HepG2 (cell line): ENCODE measurements around the gene SEC16A. TPM values are rescaled to one million over a fixed set of nuclear protein-coding genes. Genes with fewer than 3 reads are reported as not detected.

Experiments used
- ATF4 ChIP-seq, 2 experiments: fragments of 450-650 bp in 1 of 2; sonication (generic) in 1 of 2; formaldehyde crosslinking; IDR thresholded peaks; 2 replicates each; pipeline versions ENCODE4 v1.5.0 to v1.8.0; 2020 to 2022; ENCODE audit warnings: mild to moderate bottlenecking in 1 of 2, missing genetic modification reagents in 1 of 2
- CEBPG ChIP-seq: IDR thresholded peaks from 2 replicates; pipeline ENCODE4 v1.6.1; 2016
- CHCHD3 ChIP-seq: sonication (generic); formaldehyde crosslinking; IDR thresholded peaks from 2 replicates; pipeline ENCODE4 v1.8.0; 2022; ENCODE audit warnings: mild to moderate bottlenecking, missing genetic modification reagents, moderate library complexity
- HOXA3 ChIP-seq: sonication (generic); formaldehyde crosslinking; IDR thresholded peaks from 2 replicates; pipeline ENCODE4 v1.5.0; 2020; ENCODE audit warnings: missing genetic modification reagents
- HOXA5 ChIP-seq: sonication (generic); formaldehyde crosslinking; IDR thresholded peaks from 2 replicates; pipeline ENCODE4 v1.4.0; 2020; ENCODE audit warnings: missing genetic modification reagents
- KDM1A ChIP-seq: IDR thresholded peaks from 2 replicates; pipeline ENCODE4 v1.6.1; 2016; ENCODE audit warnings: missing compliant biosample characterization
- NR2F1 ChIP-seq, 2 experiments: fragments of 450-650 bp in 1 of 2; formaldehyde crosslinking in 1 of 2; IDR thresholded peaks; 2 replicates each; pipeline versions ENCODE4 v1.5.0 to v1.6.1; 2016 to 2020; ENCODE audit warnings: mild to moderate bottlenecking in 1 of 2, missing compliant biosample characterization in 1 of 2, missing genetic modification reagents in 1 of 2, moderate library complexity in 1 of 2
- PATZ1 ChIP-seq: sonication (generic); formaldehyde crosslinking; IDR thresholded peaks from 2 replicates; pipeline ENCODE4 v1.4.0; 2020; ENCODE audit warnings: missing genetic modification reagents
- REPIN1 ChIP-seq: sonication (generic); formaldehyde crosslinking; IDR thresholded peaks from 2 replicates; pipeline ENCODE4 v1.8.0; 2022; ENCODE audit warnings: missing genetic modification reagents, low read depth, mild to moderate bottlenecking, borderline replicate concordance
- SMARCC2 ChIP-seq: fragments of 450-650 bp; IDR thresholded peaks from 2 replicates; pipeline ENCODE4 v1.6.1; 2017; ENCODE audit warnings: antibody characterized with exemption, mild to moderate bottlenecking
- TFAP4 ChIP-seq: sonication (generic); IDR thresholded peaks from 2 replicates; pipeline ENCODE4 v1.6.1; 2016; ENCODE audit warnings: low read depth, borderline replicate concordance
- XRCC5 ChIP-seq: fragments of 200-400 bp; formaldehyde crosslinking; optimal IDR thresholded peaks from 2 replicates; pipeline ENCODE3; 2017; ENCODE audit warnings: mild to moderate bottlenecking, low read length
- ZBTB40 ChIP-seq, 2 experiments: fragments of 450-650 bp in 1 of 2; sonication (generic) in 1 of 2; formaldehyde crosslinking in 1 of 2; IDR thresholded peaks; 2 replicates each; pipeline versions ENCODE4 v1.6.1 to v1.8.0; 2016 to 2022; ENCODE audit warnings: antibody characterized with exemption in 1 of 2, mild to moderate bottlenecking in 1 of 2, missing genetic modification reagents in 1 of 2
- ZKSCAN1 ChIP-seq: fragments of 150-350 bp; IDR thresholded peaks from 2 replicates; pipeline ENCODE4 v1.6.1; 2014; ENCODE audit warnings: low read length
- polyA plus RNA-seq, 8 experiments: library from polyadenylated mRNA; depleted of rRNA in 3 of 8; stranded (reverse) in 7 of 8; unstranded in 1 of 8; fragments of >200 nt; fragmentation: Illumina TruSeq in 4 of 8; extraction: Trizol in 4 of 8; gene quantifications; 2 replicates each; pipeline versions ENCODE4 v1.2.1 to v1.2.3, GENCODE V29; 2011 to 2016; ENCODE audit warnings: low read depth in 4 of 8, missing spikeins in 1 of 8, mixed read lengths in 1 of 8; ENCODE audit not compliant: insufficient read depth in 1 of 8
- total RNA-seq, 5 experiments: library from RNA; depleted of rRNA; stranded (reverse); fragments of >200 nt; fragmentation: Illumina TruSeq; extraction: Trizol; gene quantifications; 2 replicates each; pipeline ENCODE4 v1.2.3, GENCODE V29; 2016; ENCODE audit warnings: low read depth in 1 of 5

SEC16A gene
- total and polyA plus RNA-seq, 2 of the 13 experiments (the other 11 are each of a cell fraction or from before 2014, with no cell fraction given): 15.9 to 18.9 TPM

GRCh38 chr9:136485049-136486045, 2.5 kb upstream of the SEC16A start (continued):
- TF ChIP-seq CHCHD3 (CRISPR knock-in tag): no peak
- TF ChIP-seq SMARCC2: no peak
- TF ChIP-seq REPIN1 (CRISPR knock-in tag): no peak
- peak in 1 of 2 experiments; percentile 36; a peak in 1 of 4 replicates for TF ChIP-seq ATF4 (CRISPR knock-in tag; IDR thresholded peaks at IDR 0.05)
- TF ChIP-seq HOXA5 (CRISPR knock-in tag): no peak
- TF ChIP-seq XRCC5: peak; percentile 62
- peak; percentile 24; the same call in 1 of the 2 replicates for TF ChIP-seq PATZ1 (CRISPR knock-in tag)
- TF ChIP-seq HOXA3 (CRISPR knock-in tag): peak; percentile 33; the same call in 1 of the 2 replicates
- TF ChIP-seq ZBTB40 (IDR thresholded peaks at IDR 0.05): no peak
- no peak for TF ChIP-seq ZBTB40 (CRISPR knock-in tag; IDR thresholded peaks at IDR 0.05)
- peak; percentile 30; the same call in 1 of the 2 replicates for TF ChIP-seq KDM1A (CRISPR knock-in tag)
- peak; percentile 52 for TF ChIP-seq CEBPG (CRISPR knock-in tag)
- no peak for TF ChIP-seq ZKSCAN1
- peak in 1 of 2 experiments; percentile 83; a peak in 3 of 4 replicates for TF ChIP-seq NR2F1 (CRISPR knock-in tag; IDR thresholded peaks at IDR 0.05)
- TF ChIP-seq TFAP4: 0 out of 2 replicates have a peak, but pooled peaks have one; percentile 11
